ENCODE results near the gene TUBGCP6. TPM values are rescaled to one million over a fixed set of nuclear protein-coding genes. Genes with fewer than 3 reads are reported as not detected.
"Not testable (repeated sequence)": the region's sequence is repeated elsewhere in the genome, so short reads cannot be mapped to it uniquely, and the experiment has no call there.

Gene TUBGCP6
- polyA plus RNA-seq, 3 donors: 3.7 to 72.8 (median 4.3) TPM

DNA sequence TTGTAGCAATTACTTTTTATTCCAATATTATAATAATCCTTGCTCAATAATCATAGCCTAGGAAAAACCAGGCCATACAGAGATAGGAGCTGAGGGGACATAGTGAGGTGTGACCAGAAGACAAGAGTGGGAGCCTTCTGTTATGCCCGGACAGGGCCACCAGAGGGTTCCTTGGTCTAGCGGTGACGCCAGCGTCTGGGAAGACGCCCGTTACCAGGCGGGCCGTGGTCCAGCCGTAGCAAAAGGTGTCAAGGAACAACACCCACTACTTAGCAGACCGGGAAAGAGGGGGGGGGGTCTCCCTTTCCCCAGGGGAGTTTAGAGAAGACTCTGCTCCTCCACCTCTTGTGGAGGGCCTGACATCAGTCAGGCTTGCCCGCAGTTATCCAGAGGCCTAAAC is 28.5 kb upstream of the TUBGCP6 start:
- H3K9ac ChIP-seq (ENCODE audit: insufficient read depth, low read length, poor library complexity, severe bottlenecking); H3K27ac ChIP-seq (ENCODE audit: low read depth in 1 of 2, low read length in 2 of 2); DNase-seq; H3K79me2 ChIP-seq (ENCODE audit: insufficient read depth, low read length); H3K27ac Mint-ChIP-seq; intact Hi-C loops (cut with micrococcal nuclease); H2AFZ ChIP-seq (ENCODE audit: insufficient read depth, low read depth, low read length, poor library complexity, severe bottlenecking); H3K4me2 ChIP-seq (replicated peaks; ENCODE audit: extremely low read depth, low read length, poor library complexity, severe bottlenecking); H3K4me3 ChIP-seq (replicated peaks in 1 of 3; ENCODE audit: low read depth in 2 of 3, low read length in 3 of 3); H3K4me3 Mint-ChIP-seq; H3K9me3 ChIP-seq (replicated peaks in 1 of 2; ENCODE audit: control insufficient read depth in 1 of 2, insufficient read depth in 1 of 2, low read length in 2 of 2): not testable (repeated sequence)
- no CpG with 5 or more reads among the region's 11 CpGs for WGBS (ENCODE audit: insufficient coverage)
- TF ChIP-seq, protein P1, sequence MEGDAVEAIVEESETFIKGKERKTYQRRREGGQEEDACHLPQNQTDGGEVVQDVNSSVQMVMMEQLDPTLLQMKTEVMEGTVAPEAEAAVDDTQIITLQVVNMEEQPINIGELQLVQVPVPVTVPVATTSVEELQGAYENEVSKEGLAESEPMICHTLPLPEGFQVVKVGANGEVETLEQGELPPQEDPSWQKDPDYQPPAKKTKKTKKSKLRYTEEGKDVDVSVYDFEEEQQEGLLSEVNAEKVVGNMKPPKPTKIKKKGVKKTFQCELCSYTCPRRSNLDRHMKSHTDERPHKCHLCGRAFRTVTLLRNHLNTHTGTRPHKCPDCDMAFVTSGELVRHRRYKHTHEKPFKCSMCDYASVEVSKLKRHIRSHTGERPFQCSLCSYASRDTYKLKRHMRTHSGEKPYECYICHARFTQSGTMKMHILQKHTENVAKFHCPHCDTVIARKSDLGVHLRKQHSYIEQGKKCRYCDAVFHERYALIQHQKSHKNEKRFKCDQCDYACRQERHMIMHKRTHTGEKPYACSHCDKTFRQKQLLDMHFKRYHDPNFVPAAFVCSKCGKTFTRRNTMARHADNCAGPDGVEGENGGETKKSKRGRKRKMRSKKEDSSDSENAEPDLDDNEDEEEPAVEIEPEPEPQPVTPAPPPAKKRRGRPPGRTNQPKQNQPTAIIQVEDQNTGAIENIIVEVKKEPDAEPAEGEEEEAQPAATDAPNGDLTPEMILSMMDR (IDR thresholded peaks at IDR 0.05): peak; percentile 18
- Mint-ChIP-seq H3K4me1 (peaks cover 23% of the 10 kb centered on the region), H3K36me3 (peaks cover 30 to 49% of the 10 kb centered on the region in 2 donors), H3K27me3 (ENCODE audit: low read depth in 3 of 3) (peaks cover 27 to 48% (median 38%) of the 10 kb centered on the region in 3 donors), H3K9me3 (peaks cover 0 to 14% (median 0%) of the 10 kb centered on the region in 7 donors)
- peaks cover 38 to 40% of the 10 kb centered on the region in 2 donors for H3K36me3 ChIP-seq (replicated peaks in 1 of 2; ENCODE audit: control insufficient read depth in 1 of 2, insufficient read depth in 2 of 2, low read length in 2 of 2)
- peaks cover 25 to 38% of the 10 kb centered on the region in 2 donors for H3K4me1 ChIP-seq (ENCODE audit: control insufficient read depth in 1 of 2, insufficient read depth in 2 of 2, low read length in 2 of 2)
- peaks cover 20 to 36% of the 10 kb centered on the region in 2 donors for H3K27me3 ChIP-seq (ENCODE audit: control insufficient read depth in 2 of 2, insufficient read depth in 2 of 2, low read length in 2 of 2)
- H4K20me1 ChIP-seq (ENCODE audit: insufficient read depth, low read length): peaks cover 87% of the 10 kb centered on the region

DNA sequence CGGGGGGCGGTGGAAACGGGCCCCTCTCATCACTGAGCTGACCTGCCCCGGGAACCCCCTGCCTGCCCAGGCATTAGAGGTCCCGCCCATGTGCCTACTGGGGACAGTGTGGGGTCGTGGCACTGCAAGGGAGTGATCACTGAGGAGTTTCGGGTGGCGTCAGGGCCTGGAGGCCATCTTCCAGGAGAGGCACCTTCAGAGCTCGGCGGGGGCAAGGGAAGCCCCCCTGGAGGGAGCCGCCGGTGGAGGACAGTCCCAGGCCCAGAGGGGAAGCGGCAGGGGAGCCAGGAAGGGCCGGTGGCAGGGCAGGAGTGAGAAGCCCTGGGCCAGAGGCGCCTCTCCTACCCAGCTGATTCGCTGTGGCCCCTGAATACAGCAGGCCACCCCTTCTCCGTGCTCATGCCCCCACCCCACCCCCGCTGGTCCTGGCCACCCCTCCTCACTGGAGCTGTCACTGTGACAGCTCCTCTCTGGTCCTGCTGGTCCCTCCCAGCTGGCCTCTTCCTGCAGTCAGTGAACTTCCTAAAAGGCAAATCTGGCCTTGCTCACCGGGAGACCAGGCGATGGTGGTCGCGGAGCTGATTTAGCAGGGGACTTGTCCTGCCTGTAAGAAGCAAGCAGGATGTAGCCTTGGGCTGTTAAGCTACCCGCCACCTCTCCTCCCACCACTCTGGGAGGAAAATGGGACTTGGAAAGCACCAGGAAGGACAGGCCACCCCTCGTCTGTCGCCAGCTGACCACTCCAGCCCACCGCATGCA is 27.4 kb upstream of the TUBGCP6 start:
- H3K27ac ChIP-seq (ENCODE audit: low read depth in 1 of 2, low read length in 2 of 2): no peak overlapping the region
- TF ChIP-seq, protein P1 (IDR thresholded peaks at IDR 0.05): no peak
- Mint-ChIP-seq H3K4me1 (peaks cover 23% of the 10 kb centered on the region), H3K27ac (no peak overlapping the region), H3K36me3 (peaks cover 23 to 37% of the 10 kb centered on the region in 2 donors), H3K27me3 (ENCODE audit: low read depth in 3 of 3) (peaks cover 33 to 59% (median 42%) of the 10 kb centered on the region in 3 donors), H3K4me3 (peak overlapping the region in 1 of 2 donors; percentile 62), H3K9me3 (peaks cover 0 to 21% (median 2%) of the 10 kb centered on the region in 7 donors)
- WGBS (ENCODE audit: insufficient coverage): 57% methylated on average over 21 of the region's 26 CpGs
- no peak for DNase-seq
- H3K79me2 ChIP-seq (ENCODE audit: insufficient read depth, low read length): no peaks in the 10 kb centered on the region
- H3K4me2 ChIP-seq (replicated peaks; ENCODE audit: extremely low read depth, low read length, poor library complexity, severe bottlenecking): peak overlapping the region; percentile 80
- peaks cover 27 to 29% of the 10 kb centered on the region in 2 donors for H3K36me3 ChIP-seq (replicated peaks in 1 of 2; ENCODE audit: control insufficient read depth in 1 of 2, insufficient read depth in 2 of 2, low read length in 2 of 2)
- peaks cover 81% of the 10 kb centered on the region for H4K20me1 ChIP-seq (ENCODE audit: insufficient read depth, low read length)
- H3K9me3 ChIP-seq (replicated peaks in 1 of 2; ENCODE audit: control insufficient read depth in 1 of 2, insufficient read depth in 1 of 2, low read length in 2 of 2): peaks cover 3 to 10% of the 10 kb centered on the region in 2 donors
- H2AFZ ChIP-seq (ENCODE audit: insufficient read depth, low read depth, low read length, poor library complexity, severe bottlenecking): no peak overlapping the region
- H3K4me1 ChIP-seq (ENCODE audit: control insufficient read depth in 1 of 2, insufficient read depth in 2 of 2, low read length in 2 of 2): peaks cover 25 to 38% of the 10 kb centered on the region in 2 donors
- H3K9ac ChIP-seq (ENCODE audit: insufficient read depth, low read length, poor library complexity, severe bottlenecking): no peak overlapping the region
- intact Hi-C loops (cut with micrococcal nuclease): no loop called here
- peaks cover 25 to 42% of the 10 kb centered on the region in 2 donors for H3K27me3 ChIP-seq (ENCODE audit: control insufficient read depth in 2 of 2, insufficient read depth in 2 of 2, low read length in 2 of 2)
- no peak overlapping the region for H3K4me3 ChIP-seq (replicated peaks in 1 of 3; ENCODE audit: low read depth in 2 of 3, low read length in 3 of 3)

Data from CD14-positive monocyte (primary cell).